Putamen (tissue), 1 donor: ENCODE results near the gene CNRIP1.
A peak's percentile ranks its signal among the peaks of the same experiment; 100 is the strongest.

Experiments used
- DNase-seq: peaks from one replicate; pipeline ENCODE4 v3.0.0-alpha.2; 2016; ENCODE audit warnings: low spot score

Gene CNRIP1

GRCh38 chr2:68251187-68251854, 68.4 kb downstream of the CNRIP1 start:
- DNase-seq: peak; percentile 72

GRCh38 chr2:68250652-68251186, 69.0 kb downstream of the CNRIP1 start:
- no peak for DNase-seq

- no peak for DNase-seq
These were observed 69.6 kb downstream of the CNRIP1 start for GRCh38 chr2:68250196-68250595.

GRCh38 chr2:68248806-68249205, 70.9 kb downstream of the CNRIP1 start:
- no peak for DNase-seq

- no peak for DNase-seq
These were observed 71.4 kb downstream of the CNRIP1 start for GRCh38 chr2:68248361-68248760.

- DNase-seq: no peak
These were observed 73.4 kb downstream of the CNRIP1 start for GRCh38 chr2:68246396-68246795.

- DNase-seq: no peak
These were observed 74.1 kb downstream of the CNRIP1 start for GRCh38 chr2:68245672-68246071.

- no peak for DNase-seq
These were observed 74.7 kb downstream of the CNRIP1 start for GRCh38 chr2:68245066-68245465.

- no peak for DNase-seq
These were observed 75.3 kb downstream of the CNRIP1 start for GRCh38 chr2:68244456-68244855.
